Measurements from ENCODE around the gene IL17RA. TPM values are rescaled to one million over a fixed set of nuclear protein-coding genes. Genes with fewer than 3 reads are reported as not detected.

Gene IL17RA
- total RNA-seq, 4 donors from 2014 or later: 18.4 to 51.3 (median 32.9) TPM

GRCh38 chr22:17103351-17103750 is 18.6 kb downstream of the IL17RA start:
- DNase-seq: no peak
- no peak overlapping the region for H3K27ac ChIP-seq

GRCh38 chr22:17104336-17104935 is 19.6 kb downstream of the IL17RA start:
- H3K36me3 ChIP-seq: peaks cover 0 to 48% (median 20%) of the 10 kb centered on the region in 4 donors
- H3K27me3 ChIP-seq: no peaks in the 10 kb centered on the region
- WGBS, 2 donors (ENCODE audit: low coverage in 1 of 2): 86 to 93% methylated on average over 5 to 14 of the region's 14 CpGs
- intact Hi-C loops (cut with DNase I; ENCODE audit: low total_unique reads): no loop called here
- H3K4me3 ChIP-seq: no peak overlapping the region
- in situ Hi-C loops (cut with MboI; ENCODE audit: low pct_ligation_motif_present in 1 of 4, low pct_unique_long_range_greater_than_20kb in 1 of 4, low sequenced_read_pairs in 3 of 4): no loop called here
- H3K27ac ChIP-seq: no peak overlapping the region
- TF ChIP-seq POLR2A (IDR thresholded peaks at IDR 0.05): no peak
- TF ChIP-seq POLR2AphosphoS5 (IDR thresholded peaks at IDR 0.05): no peak
- no peak for TF ChIP-seq CTCF (IDR thresholded peaks at IDR 0.05)
- no peak for TF ChIP-seq EP300 (IDR thresholded peaks at IDR 0.05; ENCODE audit: low read depth)
- no peaks in the 10 kb centered on the region for H3K4me1 ChIP-seq
- DNase-seq: no peak
- H3K9me3 ChIP-seq: no peaks in the 10 kb centered on the region

More at GRCh38 chr22:17103351-17103750, 18.6 kb downstream of the IL17RA start:
- intact Hi-C loops (cut with DNase I; ENCODE audit: low total_unique reads): no loop called here
- H3K4me3 ChIP-seq: no peak overlapping the region
- WGBS, 2 donors (ENCODE audit: low coverage in 1 of 2): 92 to 95% methylated on average over 7 to 9 of the region's 9 CpGs
- in situ Hi-C loops (cut with MboI; ENCODE audit: low pct_ligation_motif_present in 1 of 4, low pct_unique_long_range_greater_than_20kb in 1 of 4, low sequenced_read_pairs in 3 of 4): no loop called here
- peaks cover 0 to 39% (median 15%) of the 10 kb centered on the region in 4 donors for H3K36me3 ChIP-seq
- H3K9me3 ChIP-seq: no peaks in the 10 kb centered on the region
- H3K27me3 ChIP-seq: no peaks in the 10 kb centered on the region
- TF ChIP-seq EP300 (IDR thresholded peaks at IDR 0.05; ENCODE audit: low read depth) (no peak), CTCF (IDR thresholded peaks at IDR 0.05) (no peak), POLR2A (IDR thresholded peaks at IDR 0.05) (no peak), POLR2AphosphoS5 (IDR thresholded peaks at IDR 0.05) (no peak)
- no peaks in the 10 kb centered on the region for H3K4me1 ChIP-seq

GRCh38 chr22:17105143-17106129 is 20.6 kb downstream of the IL17RA start:
- WGBS, 2 donors (ENCODE audit: low coverage in 1 of 2): 69 to 86% methylated on average over 4 to 22 of the region's 22 CpGs
- no peak overlapping the region for H3K4me3 ChIP-seq
- H3K9me3 ChIP-seq: no peaks in the 10 kb centered on the region
- H3K4me1 ChIP-seq: no peaks in the 10 kb centered on the region
- DNase-seq: no peak
- H3K36me3 ChIP-seq: peaks cover 0 to 49% (median 19%) of the 10 kb centered on the region in 4 donors
- H3K27me3 ChIP-seq: no peaks in the 10 kb centered on the region
- in situ Hi-C loops (cut with MboI; ENCODE audit: low pct_ligation_motif_present in 1 of 4, low pct_unique_long_range_greater_than_20kb in 1 of 4, low sequenced_read_pairs in 3 of 4): no loop called here
- intact Hi-C loops (cut with DNase I; ENCODE audit: low total_unique reads): no loop called here
- TF ChIP-seq POLR2AphosphoS5 (IDR thresholded peaks at IDR 0.05) (no peak), EP300 (IDR thresholded peaks at IDR 0.05; ENCODE audit: low read depth) (no peak), POLR2A (IDR thresholded peaks at IDR 0.05) (no peak), CTCF (IDR thresholded peaks at IDR 0.05) (no peak)
- H3K27ac ChIP-seq: no peak overlapping the region

GRCh38 chr22:17106161-17106784 is 21.5 kb downstream of the IL17RA start:
- no peaks in the 10 kb centered on the region for H3K9me3 ChIP-seq
- TF ChIP-seq EP300 (IDR thresholded peaks at IDR 0.05; ENCODE audit: low read depth) (no peak), POLR2AphosphoS5 (IDR thresholded peaks at IDR 0.05) (no peak), CTCF (IDR thresholded peaks at IDR 0.05) (no peak), POLR2A (IDR thresholded peaks at IDR 0.05) (no peak)
- no peak for DNase-seq
- peak overlapping the region in 1 of 4 donors; percentile 37 for H3K27ac ChIP-seq
- no peak overlapping the region for H3K4me3 ChIP-seq
- intact Hi-C loops (cut with DNase I; ENCODE audit: low total_unique reads): no loop called here
- no peaks in the 10 kb centered on the region for H3K4me1 ChIP-seq
- peaks cover 0 to 40% (median 15%) of the 10 kb centered on the region in 4 donors for H3K36me3 ChIP-seq
- no peaks in the 10 kb centered on the region for H3K27me3 ChIP-seq
- in situ Hi-C loops (cut with MboI; ENCODE audit: low pct_ligation_motif_present in 1 of 4, low pct_unique_long_range_greater_than_20kb in 1 of 4, low sequenced_read_pairs in 3 of 4): no loop called here
- WGBS, 2 donors (ENCODE audit: low coverage in 1 of 2): 82 to 96% methylated on average over 4 to 12 of the region's 12 CpGs
